GOT3 (cell line): ENCODE measurements around the gene KRTAP10-9.

ENCODE experiments used
- DNase-seq: peaks from one replicate; lab custom pipeline; 2025; ENCODE audit warnings: mixed read lengths; lab: John Stamatoyannopoulos, UW

Gene KRTAP10-9

GRCh38 chr21:44666401-44667320 is 39.8 kb downstream of the KRTAP10-9 start, which contains the start of gene KRTAP12-2:
Gene KRTAP12-2, minus strand, starts transcription at chr21:44666927. Its CDS starts 41 bp downstream, at chr21:44666886.
- DNase-seq = no peak

- no peak for DNase-seq
Observed at GRCh38 chr21:44667612-44668011, 40.7 kb downstream of the KRTAP10-9 start.

- no peak for DNase-seq
Observed at GRCh38 chr21:44670642-44671432, 43.9 kb downstream of the KRTAP10-9 start.

GRCh38 chr21:44671911-44672310 is 45.0 kb downstream of the KRTAP10-9 start:
- DNase-seq = no peak

- DNase-seq = no peak
Observed at GRCh38 chr21:44677881-44678280, 51.0 kb downstream of the KRTAP10-9 start.
